SW 1271 (cell line): ENCODE measurements around the gene TREH.
"Not testable (repeated sequence)": the region's sequence is repeated elsewhere in the genome, so short reads cannot be mapped to it uniquely, and the experiment has no call there.

Source experiments
- DNase-seq, 2 experiments: peaks; one replicate each; lab custom pipeline; 2025; lab: John Stamatoyannopoulos, UW

Gene TREH

GRCh38 chr11:118679483-118679882 is at the start of gene TREH:
TSS of gene TREH (minus strand) at chr11:118679650. CDS start at chr11:118679627, 23 bp downstream.
- DNase-seq: no peak

- not testable (repeated sequence) for DNase-seq
These were observed 48.7 kb upstream of the TREH start for GRCh38 chr11:118728112-118728511.

GRCh38 chr11:118727721-118728066 is 48.2 kb upstream of the TREH start:
- DNase-seq: not testable (repeated sequence)

GRCh38 chr11:118727001-118727720 is 47.7 kb upstream of the TREH start:
- DNase-seq: not testable (repeated sequence)

GRCh38 chr11:118721478-118722015 is 42.1 kb upstream of the TREH start:
- DNase-seq: not testable (repeated sequence)

- DNase-seq: not testable (repeated sequence)
These were observed 41.3 kb upstream of the TREH start for GRCh38 chr11:118720740-118721139.

GRCh38 chr11:118720078-118720477 is 40.6 kb upstream of the TREH start:
- not testable (repeated sequence) for DNase-seq

GRCh38 chr11:118718562-118718961 is 39.1 kb upstream of the TREH start:
- DNase-seq: not testable (repeated sequence)

- not testable (repeated sequence) for DNase-seq
These were observed 38.3 kb upstream of the TREH start for GRCh38 chr11:118717733-118718132.

GRCh38 chr11:118717221-118717620 is 37.8 kb upstream of the TREH start:
- DNase-seq: not testable (repeated sequence)

GRCh38 chr11:118715837-118716260 is 36.4 kb upstream of the TREH start:
- DNase-seq: no peak

- DNase-seq: no peak
These were observed 35.9 kb upstream of the TREH start for GRCh38 chr11:118715245-118715831.

- DNase-seq: no peak
These were observed 35.4 kb upstream of the TREH start for GRCh38 chr11:118714816-118715215.

- DNase-seq: not testable (repeated sequence)
These were observed 35.0 kb upstream of the TREH start for GRCh38 chr11:118714416-118714815.

GRCh38 chr11:118708296-118708695 is 28.8 kb upstream of the TREH start:
- no peak for DNase-seq

- no peak for DNase-seq
These were observed 27.0 kb upstream of the TREH start for GRCh38 chr11:118706546-118706825.

GRCh38 chr11:118705791-118706545 is 26.5 kb upstream of the TREH start:
- no peak for DNase-seq

- DNase-seq: no peak
These were observed 25.8 kb upstream of the TREH start for GRCh38 chr11:118705111-118705741.

GRCh38 chr11:118703563-118704106 is 24.2 kb upstream of the TREH start:
- no peak for DNase-seq

GRCh38 chr11:118699506-118700220 is 20.2 kb upstream of the TREH start:
- DNase-seq: no peak

- no peak for DNase-seq
These were observed 17.9 kb upstream of the TREH start for GRCh38 chr11:118697346-118697745.
